H1 (cell line): ENCODE measurements around the gene DCAF8. TPM values are rescaled to one million over a fixed set of nuclear protein-coding genes. Genes with fewer than 3 reads are reported as not detected.

Experiments
- BRCA1 ChIP-seq: IDR thresholded peaks from 2 replicates; pipeline ENCODE4 v1.6.1; 2012; ENCODE audit warnings: low read depth, low read length, improper control_type of control experiment
- CTBP2 ChIP-seq: IDR thresholded peaks from 2 replicates; pipeline ENCODE4 v1.7.0; 2011; ENCODE audit warnings: borderline replicate concordance, mild to moderate bottlenecking, moderate library complexity, mixed read lengths, low read length; ENCODE audit not compliant: insufficient read depth, insufficient read length
- E2F6 ChIP-seq: IDR thresholded peaks from 2 replicates; pipeline ENCODE4 v1.6.1; 2012; ENCODE audit warnings: inconsistent platforms
- EGR1 ChIP-seq: IDR thresholded peaks from 2 replicates; pipeline ENCODE4 v1.6.1; 2011; ENCODE audit warnings: low read depth, low read length, borderline replicate concordance
- NANOG ChIP-seq: IDR thresholded peaks from 2 replicates; pipeline ENCODE4 v1.6.1; 2011; ENCODE audit warnings: low read length, low read depth, mild to moderate bottlenecking, inconsistent platforms; ENCODE audit not compliant: insufficient read depth, poor library complexity, severe bottlenecking
- SIN3A ChIP-seq, 2 experiments: IDR thresholded peaks in 1 of 2; conservative IDR thresholded peaks in 1 of 2; 2 replicates each; pipeline ENCODE4 v1.6.1; 2011 to 2012; ENCODE audit warnings: low read length in 2 of 2, improper control_type of control experiment in 1 of 2, low read depth in 1 of 2, mild to moderate bottlenecking in 1 of 2
- TAF7 ChIP-seq: optimal IDR thresholded peaks from 2 replicates; pipeline ENCODE3; 2011; ENCODE audit warnings: low read depth, mild to moderate bottlenecking, inconsistent platforms, low read length, moderate library complexity, borderline replicate concordance
- TBP ChIP-seq: IDR thresholded peaks from 2 replicates; pipeline ENCODE4 v1.6.1; 2011; ENCODE audit warnings: low read depth, low read length, improper control_type of control experiment
- polyA plus RNA-seq, 7 experiments: library from polyadenylated mRNA; depleted of rRNA in 3 of 7; stranded (reverse) in 5 of 7; unstranded in 2 of 7; fragments of >200 nt in 5 of 7; fragments of 200-250 nt in 2 of 7; gene quantifications; 1 replicate in 5 of 7; 2 replicates in 1 of 7; 4 replicates in 1 of 7; pipeline versions ENCODE4 v1.2.1 to v1.2.3, GENCODE V29; 2011 to 2013; ENCODE audit warnings: missing spikeins in 2 of 7, mixed read lengths in 2 of 7
- total RNA-seq: library from RNA; stranded (reverse); fragmentation: NEBNext Ultra II Directional; extraction: Animal tissue kit (Norgen Biotek cat#: 25700); gene quantifications from 2 replicates; pipeline ENCODE4 v1.2.1, GENCODE V29; 2021

DCAF8 gene
- total and polyA plus RNA-seq, 2 of the 8 experiments (the other 6 are each of a cell fraction or from before 2014, with no cell fraction given), result 68.2 to 110 TPM

- peak; percentile 43; the same call in 1 of the 2 replicates for TF ChIP-seq E2F6
- no peak for TF ChIP-seq BRCA1
- no peak for TF ChIP-seq SIN3A (conservative IDR thresholded peaks at IDR 0.05 in 1 of 2, IDR thresholded peaks at IDR 0.05 in 1 of 2; ENCODE audit: low read depth in 1 of 2, low read length in 2 of 2)
- TF ChIP-seq NANOG, result peak; percentile 99
- TF ChIP-seq CTBP2, result no peak
- peak; percentile 30 for TF ChIP-seq TAF7
- TF ChIP-seq EGR1, result 0 out of 2 replicates have a peak, but pooled peaks have one; percentile 32
- no peak for TF ChIP-seq TBP
These were observed 92.6 kb downstream of the DCAF8 start (continued) for GRCh38 chr1:160169553-160170399.
